IMR-90 (cell line): ENCODE data around the gene AQP12B. TPM values are rescaled to one million over a fixed set of nuclear protein-coding genes. Genes with fewer than 3 reads are reported as not detected.

Source experiments
- ATAC-seq: fragments of 200-7000 bp; cut with Tn5 transposase; 2 replicates; pipeline ENCODE4 v1.9.1; 2020; ENCODE audit warnings: low read depth, mild to moderate bottlenecking, moderate library complexity
- BruUV-seq: library from RNA; stranded (reverse); fragments of 400-500 nt; replicated peaks from 2 replicates; lab custom pipeline; 2021; lab: Mats Ljungman, UMichigan
- CTCF ChIA-PET: fragments of 300-600 bp; formaldehyde crosslinking; extraction: SDS; loops from one replicate; lab custom pipeline; 2021; ENCODE audit warnings: antibody characterized with exemption; lab: Yijun Ruan, JAX
- POLR2A ChIA-PET: fragments of 300-600 bp; sonication (Branson Sonifier 250); formaldehyde crosslinking; loops from one replicate; lab custom pipeline; 2022; ENCODE audit warnings: antibody characterized with exemption; ENCODE audit not compliant: unreplicated experiment; lab: Charles Lee
- DNase-seq: peaks from one replicate; pipeline ENCODE4 v3.0.0; 2013
- H2AFZ ChIP-seq: replicated peaks from 2 replicates; pipeline ENCODE3; 2013; ENCODE audit warnings: low read length, mild to moderate bottlenecking; ENCODE audit not compliant: poor library complexity
- H2AK5ac ChIP-seq: 2 replicates; pipeline ENCODE4 v1.6.1; 2013; ENCODE audit warnings: low read depth, low read length, inconsistent platforms
- H2AK9ac ChIP-seq: replicated peaks from 2 replicates; pipeline ENCODE3; 2013; ENCODE audit warnings: mild to moderate bottlenecking, low read depth, low read length, moderate library complexity; ENCODE audit not compliant: poor library complexity
- H2BK120ac ChIP-seq: 2 replicates; pipeline ENCODE4 v1.6.1; 2013; ENCODE audit warnings: low read depth, low read length, inconsistent platforms
- H2BK15ac ChIP-seq: 3 replicates; pipeline ENCODE4 v1.6.1; 2013; ENCODE audit warnings: low read depth, low read length, inconsistent platforms
- H2BK20ac ChIP-seq: 2 replicates; pipeline ENCODE4 v1.6.1; 2013; ENCODE audit warnings: low read depth, mild to moderate bottlenecking, inconsistent platforms, low read length, moderate library complexity
- H2BK5ac ChIP-seq: 2 replicates; pipeline ENCODE4 v1.6.1; 2013; ENCODE audit warnings: mild to moderate bottlenecking, low read depth, low read length, inconsistent platforms; ENCODE audit not compliant: poor library complexity, severe bottlenecking
- H3K14ac ChIP-seq: replicated peaks from 2 replicates; pipeline ENCODE4 v1.6.1; 2013; ENCODE audit warnings: low read depth, low read length, inconsistent platforms
- H3K18ac ChIP-seq: 2 replicates; pipeline ENCODE4 v1.6.1; 2013; ENCODE audit warnings: low read depth, low read length, control low read depth
- H3K23ac ChIP-seq: 2 replicates; pipeline ENCODE4 v1.6.1; 2013; ENCODE audit warnings: low read depth, low read length, inconsistent platforms
- H3K27ac ChIP-seq: 2 replicates; pipeline ENCODE4 v1.5.1; 2013; ENCODE audit warnings: mild to moderate bottlenecking, control low read depth, low read length; ENCODE audit not compliant: insufficient read depth
- H3K27me3 ChIP-seq: 2 replicates; pipeline ENCODE4 v1.6.1; 2013; ENCODE audit warnings: low read length; ENCODE audit not compliant: control insufficient read depth, insufficient read depth
- H3K36me3 ChIP-seq: 2 replicates; pipeline ENCODE4 v1.6.1; 2013; ENCODE audit warnings: low read length, mixed read lengths; ENCODE audit not compliant: control insufficient read depth, insufficient read depth
- H3K4ac ChIP-seq: 2 replicates; pipeline ENCODE4 v1.6.1; 2013; ENCODE audit warnings: low read depth, low read length, inconsistent platforms
- H3K4me1 ChIP-seq: 2 replicates; pipeline ENCODE4 v1.6.1; 2013; ENCODE audit warnings: low read length, mixed read lengths; ENCODE audit not compliant: control insufficient read depth, insufficient read depth
- H3K4me2 ChIP-seq: 2 replicates; pipeline ENCODE4 v1.6.1; 2013; ENCODE audit warnings: low read depth, mild to moderate bottlenecking, control low read depth, low read length, moderate library complexity
- H3K4me3 ChIP-seq: 2 replicates; pipeline ENCODE4 v1.5.1; 2013; ENCODE audit warnings: low read depth, mild to moderate bottlenecking, control low read depth, low read length, moderate library complexity; ENCODE audit not compliant: insufficient read depth
- H3K56ac ChIP-seq: 2 replicates; pipeline ENCODE4 v1.6.1; 2013; ENCODE audit warnings: low read length, inconsistent platforms; ENCODE audit not compliant: insufficient read depth; ENCODE audit errors: extremely low read depth
- H3K79me1 ChIP-seq, 2 experiments: 2 replicates each; pipeline ENCODE4 v1.6.1; 2013; ENCODE audit warnings: low read length in 2 of 2, inconsistent platforms in 1 of 2, low read depth in 1 of 2
- H3K9ac ChIP-seq: 2 replicates; pipeline ENCODE4 v1.6.1; 2013; ENCODE audit warnings: low read depth, low read length, control low read depth
- H3K9me1 ChIP-seq: 2 replicates; pipeline ENCODE4 v1.6.1; 2013; ENCODE audit warnings: low read length, inconsistent platforms; ENCODE audit not compliant: insufficient read depth
- H3K9me3 ChIP-seq: 2 replicates; pipeline ENCODE4 v1.6.1; 2013; ENCODE audit warnings: low read length; ENCODE audit not compliant: control insufficient read depth, insufficient read depth
- H4K20me1 ChIP-seq: 2 replicates; pipeline ENCODE4 v1.6.1; 2013; ENCODE audit warnings: low read length, inconsistent platforms; ENCODE audit not compliant: insufficient read depth
- H4K5ac ChIP-seq: 2 replicates; pipeline ENCODE4 v1.6.1; 2013; ENCODE audit warnings: mild to moderate bottlenecking, low read depth, low read length, control low read depth
- H4K8ac ChIP-seq, 2 experiments: 2 replicates each; pipeline ENCODE4 v1.6.1; 2013; ENCODE audit warnings: low read depth in 2 of 2, low read length in 2 of 2, control low read depth in 1 of 2, inconsistent platforms in 1 of 2
- H4K91ac ChIP-seq: 2 replicates; pipeline ENCODE4 v1.6.1; 2013; ENCODE audit warnings: low read depth, low read length, inconsistent platforms; ENCODE audit not compliant: insufficient read depth
- BHLHE40 ChIP-seq: fragments of 150-350 bp; IDR thresholded peaks from 2 replicates; pipeline ENCODE4 v1.6.1; 2016; ENCODE audit warnings: mild to moderate bottlenecking, low read depth, low read length
- CEBPB ChIP-seq: IDR thresholded peaks from 2 replicates; pipeline ENCODE4 v1.6.1; 2012; ENCODE audit warnings: low read depth, low read length, improper control_type of control experiment
- CHD1 ChIP-seq: IDR thresholded peaks from 2 replicates; pipeline ENCODE4 v1.6.1; 2012; ENCODE audit warnings: low read depth, low read length, improper control_type of control experiment
- CTCF ChIP-seq: conservative IDR thresholded peaks from 2 replicates; pipeline ENCODE4 v1.5.1; 2012; ENCODE audit warnings: mild to moderate bottlenecking, low read depth, low read length, improper control_type of control experiment
- ELK1 ChIP-seq: fragments of 150-350 bp; IDR thresholded peaks from 2 replicates; pipeline ENCODE4 v1.6.1; 2016; ENCODE audit warnings: low read depth, mild to moderate bottlenecking, low read length, moderate library complexity, borderline replicate concordance
- FOS ChIP-seq: fragments of 150-350 bp; IDR thresholded peaks from 2 replicates; pipeline ENCODE4 v1.6.1; 2016; ENCODE audit warnings: low read depth, low read length
- MAFK ChIP-seq: IDR thresholded peaks from 2 replicates; pipeline ENCODE4 v1.6.1; 2012; ENCODE audit warnings: low read depth, low read length, improper control_type of control experiment
- MAZ ChIP-seq: IDR thresholded peaks from 2 replicates; pipeline ENCODE4 v1.6.1; 2012; ENCODE audit warnings: low read depth, mild to moderate bottlenecking, low read length, improper control_type of control experiment, moderate library complexity, borderline replicate concordance
- MXI1 ChIP-seq: IDR thresholded peaks from 2 replicates; pipeline ENCODE4 v1.6.1; 2012; ENCODE audit warnings: low read depth, mild to moderate bottlenecking, low read length, moderate library complexity, borderline replicate concordance
- NFE2L2 ChIP-seq: fragments of 150-350 bp; IDR thresholded peaks from 2 replicates; pipeline ENCODE4 v1.6.1; 2016; ENCODE audit warnings: low read depth, mild to moderate bottlenecking, low read length
- POLR2A ChIP-seq: IDR thresholded peaks from 2 replicates; pipeline ENCODE4 v1.6.1; 2012; ENCODE audit warnings: mild to moderate bottlenecking, low read depth, low read length
- RAD21 ChIP-seq: IDR thresholded peaks from 2 replicates; pipeline ENCODE4 v1.6.1; 2012; ENCODE audit warnings: low read length, improper control_type of control experiment
- RFX5 ChIP-seq: IDR thresholded peaks from 2 replicates; pipeline ENCODE4 v1.8.0; 2012; ENCODE audit warnings: low read depth, mild to moderate bottlenecking, low read length, moderate library complexity
- SMC3 ChIP-seq: fragments of 150-350 bp; IDR thresholded peaks from 2 replicates; pipeline ENCODE4 v1.6.1; 2016; ENCODE audit warnings: low read depth, mild to moderate bottlenecking, antibody characterized with exemption, low read length, moderate library complexity
- WGBS, 2 experiments: methylation state at CpG; one replicate each; pipeline versions ENCODE4 v1.1.5 to v1.1.7; 2013; ENCODE audit warnings: missing lambda C conversion rate in 2 of 2; ENCODE audit not compliant: insufficient read length in 1 of 2; ENCODE audit errors: extremely low coverage in 2 of 2; 5-methylcytosine and 5-hydroxymethylcytosine counted together
- dilution Hi-C: fragments of 300-500 bp; cut with HindIII; formaldehyde crosslinking; loops from one replicate; pipeline ENCODE4 v1.14.3; 2018; ENCODE audit warnings: low sequenced_read_pairs; ENCODE audit not compliant: unreplicated experiment
- in situ Hi-C: fragments of 300-500 bp; cut with MboI; formaldehyde crosslinking; loops from 3 replicates; pipeline ENCODE4 v1.14.3; 2019; ENCODE audit warnings: low sequenced_read_pairs, inconsistent platforms, mixed read lengths
- intact Hi-C: fragments of 100-400 bp; cut with micrococcal nuclease; formaldehyde crosslinking; loops from 2 replicates; pipeline ENCODE4 v1.10.0; 2022
- polyA plus RNA-seq, 3 experiments: library from polyadenylated mRNA; depleted of rRNA; stranded (reverse); fragments of >200 nt; gene quantifications; 2 replicates each; pipeline ENCODE4 v1.2.3, GENCODE V29; 2012; ENCODE audit warnings: low replicate concordance in 1 of 3
- total RNA-seq: library from RNA; depleted of rRNA; stranded (reverse); fragments of >200 nt; gene quantifications from 2 replicates; pipeline ENCODE4 v1.2.3, GENCODE V29; 2012
- TF ChIP-seq, protein P1 (sequence below): fragments of 150-350 bp; IDR thresholded peaks from 2 replicates; pipeline ENCODE4 v1.6.1; 2017; ENCODE audit warnings: mild to moderate bottlenecking, antibody characterized with exemption, low read length, low read depth

The AQP12B gene
- total and polyA plus RNA-seq, 2 of the 4 experiments (the other 2 are of a cell fraction): not detected

- H2BK5ac ChIP-seq: no peak overlapping the region
- intact Hi-C loops: no loop called here
- CTCF ChIA-PET: no interaction called here
- ATAC-seq (no peak), DNase-seq (no peak)
- no peak overlapping the region for H4K91ac ChIP-seq
- no peak overlapping the region for H2AK5ac ChIP-seq
- H3K9me1 ChIP-seq: no peaks in the 10 kb centered on the region
- BruUV-seq: no TSS peak
- H2BK120ac ChIP-seq: no peak overlapping the region
- H2BK15ac ChIP-seq: no peak overlapping the region
- no peak overlapping the region for H3K56ac ChIP-seq
- no peaks in the 10 kb centered on the region for H3K79me1 ChIP-seq
- H3K4me2 ChIP-seq: no peak overlapping the region
- H3K4me1 ChIP-seq: peaks cover 2% of the 10 kb centered on the region; the same call in 1 of the 2 replicates
- no peaks in the 10 kb centered on the region for H3K36me3 ChIP-seq
- in situ Hi-C loops: no loop called here
- H3K14ac ChIP-seq: no peak overlapping the region
- no peak overlapping the region for H3K23ac ChIP-seq
- H4K5ac ChIP-seq: no peak overlapping the region
- H3K18ac ChIP-seq: no peak overlapping the region
- H4K20me1 ChIP-seq: no peaks in the 10 kb centered on the region
- no peak overlapping the region for H3K27ac ChIP-seq
- no peak overlapping the region for H3K4me3 ChIP-seq
- POLR2A ChIA-PET: no interaction called here
- H3K9ac ChIP-seq: no peak overlapping the region
- dilution Hi-C loops: no loop called here
- no peak overlapping the region for H2AFZ ChIP-seq
- H3K4ac ChIP-seq: no peak overlapping the region
- H2AK9ac ChIP-seq: no peak overlapping the region
- H3K27me3 ChIP-seq: peaks cover 12% of the 10 kb centered on the region; the same call in 1 of the 2 replicates
- no peak overlapping the region for H2BK20ac ChIP-seq
- 33% methylated on average over 10 of the region's 20 CpGs; no CpG with 5 or more reads in 1 of the 2 experiments for WGBS, 2 experiments
- peaks cover 9% of the 10 kb centered on the region for H3K9me3 ChIP-seq
- H4K8ac ChIP-seq: no peak overlapping the region
- TF ChIP-seq MAFK (no peak), ELK1 (no peak), SMC3 (no peak), CEBPB (no peak), MAZ (no peak), MXI1 (no peak), POLR2A (no peak), FOS (no peak), RFX5 (no peak), BHLHE40 (no peak), CHD1 (no peak), RAD21 (no peak), NFE2L2 (no peak), CTCF (no peak)
- TF ChIP-seq, protein P1, sequence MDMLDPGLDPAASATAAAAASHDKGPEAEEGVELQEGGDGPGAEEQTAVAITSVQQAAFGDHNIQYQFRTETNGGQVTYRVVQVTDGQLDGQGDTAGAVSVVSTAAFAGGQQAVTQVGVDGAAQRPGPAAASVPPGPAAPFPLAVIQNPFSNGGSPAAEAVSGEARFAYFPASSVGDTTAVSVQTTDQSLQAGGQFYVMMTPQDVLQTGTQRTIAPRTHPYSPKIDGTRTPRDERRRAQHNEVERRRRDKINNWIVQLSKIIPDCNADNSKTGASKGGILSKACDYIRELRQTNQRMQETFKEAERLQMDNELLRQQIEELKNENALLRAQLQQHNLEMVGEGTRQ: no peak
These were observed 53.7 kb downstream of the AQP12B start for GRCh38 chr2:240628808-240629618.
